ENCODE data around the gene PLD4.
"Not testable (repeated sequence)": the region's sequence is repeated elsewhere in the genome, so short reads cannot be mapped to it uniquely, and the experiment has no call there.

PLD4 gene

GRCh38 chr14:104924421-104925213 is at the start of gene PLD4:
TSS of gene PLD4 (plus strand) at chr14:104924879. CDS start at chr14:104927141, 2,262 bp downstream.
- no peak for DNase-seq (ENCODE audit: low read depth in 1 of 2, low spot score in 1 of 2)

- DNase-seq (ENCODE audit: low read depth in 1 of 2, low spot score in 1 of 2): no peak
These were observed 49.3 kb upstream of the PLD4 start for GRCh38 chr14:104875412-104875751.

GRCh38 chr14:104875811-104876210 is 48.9 kb upstream of the PLD4 start:
- DNase-seq (ENCODE audit: low read depth in 1 of 2, low spot score in 1 of 2): no peak

- DNase-seq (ENCODE audit: low read depth in 1 of 2, low spot score in 1 of 2): no peak
These were observed 48.4 kb upstream of the PLD4 start for GRCh38 chr14:104876251-104876699.

GRCh38 chr14:104877066-104877805 is 47.4 kb upstream of the PLD4 start:
- no peak for DNase-seq (ENCODE audit: low read depth in 1 of 2, low spot score in 1 of 2)

GRCh38 chr14:104877806-104878550 is 46.7 kb upstream of the PLD4 start:
- DNase-seq (ENCODE audit: low read depth in 1 of 2, low spot score in 1 of 2): no peak

- DNase-seq (ENCODE audit: low read depth in 1 of 2, low spot score in 1 of 2): no peak
These were observed 46.1 kb upstream of the PLD4 start for GRCh38 chr14:104878582-104878981.

- DNase-seq (ENCODE audit: low read depth in 1 of 2, low spot score in 1 of 2): no peak
These were observed 45.3 kb upstream of the PLD4 start for GRCh38 chr14:104879201-104879982.

- DNase-seq (ENCODE audit: low read depth in 1 of 2, low spot score in 1 of 2): no peak
These were observed 44.6 kb upstream of the PLD4 start for GRCh38 chr14:104879983-104880565.

- no peak for DNase-seq (ENCODE audit: low read depth in 1 of 2, low spot score in 1 of 2)
These were observed 44.0 kb upstream of the PLD4 start for GRCh38 chr14:104880584-104881210.

- no peak for DNase-seq (ENCODE audit: low read depth in 1 of 2, low spot score in 1 of 2)
These were observed 43.2 kb upstream of the PLD4 start for GRCh38 chr14:104881369-104881979.

- DNase-seq (ENCODE audit: low read depth in 1 of 2, low spot score in 1 of 2): no peak
These were observed 42.2 kb upstream of the PLD4 start for GRCh38 chr14:104882325-104882973.

GRCh38 chr14:104882991-104883660 is 41.6 kb upstream of the PLD4 start:
- no peak for DNase-seq (ENCODE audit: low read depth in 1 of 2, low spot score in 1 of 2)

GRCh38 chr14:104883681-104884361 is 40.9 kb upstream of the PLD4 start:
- no peak for DNase-seq (ENCODE audit: low read depth in 1 of 2, low spot score in 1 of 2)

- not testable (repeated sequence) for DNase-seq (ENCODE audit: low read depth in 1 of 2, low spot score in 1 of 2)
These were observed 40.3 kb upstream of the PLD4 start for GRCh38 chr14:104884381-104884780.

GRCh38 chr14:104885031-104885972 is 39.4 kb upstream of the PLD4 start:
- no peak for DNase-seq (ENCODE audit: low read depth in 1 of 2, low spot score in 1 of 2)

All from activated T-helper 1 cell treated with anti-CD3 and anti-CD28 coated beads, Interleukin-2, amount 50 U/mL, for 16 hours (primary cell).